Mammary epithelial cell (primary cell): Measurements from ENCODE around the gene FANCE.

Experiments used
- CTCF ChIP-seq, 2 donors: IDR thresholded peaks in 1 of 2; conservative IDR thresholded peaks in 1 of 2; 2 replicates each; pipeline ENCODE4 v1.5.1; 2011 to 2012; ENCODE audit warnings: inconsistent platforms in 2 of 2, low read length in 2 of 2, mild to moderate bottlenecking in 2 of 2, control low read depth in 1 of 2, low read depth in 1 of 2; ENCODE audit not compliant: insufficient read depth in 1 of 2; ENCODE audit errors: extremely low read depth in 1 of 2
- EZH2 ChIP-seq: IDR thresholded peaks from 2 replicates; pipeline ENCODE4 v1.6.1; 2012; ENCODE audit warnings: low read length, inconsistent platforms, borderline replicate concordance

GRCh38 chr6:35503534-35503933 lies 51.4 kb downstream of the FANCE start:
- TF ChIP-seq CTCF (conservative IDR thresholded peaks at IDR 0.05 in 1 of 2, IDR thresholded peaks at IDR 0.05 in 1 of 2; ENCODE audit: extremely low read depth in 1 of 2, insufficient read depth in 1 of 2, low read depth in 1 of 2, low read length in 2 of 2) (no peak), EZH2 (no peak)
